Measurements from ENCODE around the gene TKT.

TKT gene

GRCh38 chr3:53252096-53252946 is 3.5 kb downstream of the TKT start:
- H3K27me3 ChIP-seq (ENCODE audit: insufficient read depth, poor library complexity, severe bottlenecking), result no peaks in the 10 kb centered on the region
- H3K27ac ChIP-seq (replicated peaks), result peak overlapping the region; percentile 96
- TF ChIP-seq, protein P1, sequence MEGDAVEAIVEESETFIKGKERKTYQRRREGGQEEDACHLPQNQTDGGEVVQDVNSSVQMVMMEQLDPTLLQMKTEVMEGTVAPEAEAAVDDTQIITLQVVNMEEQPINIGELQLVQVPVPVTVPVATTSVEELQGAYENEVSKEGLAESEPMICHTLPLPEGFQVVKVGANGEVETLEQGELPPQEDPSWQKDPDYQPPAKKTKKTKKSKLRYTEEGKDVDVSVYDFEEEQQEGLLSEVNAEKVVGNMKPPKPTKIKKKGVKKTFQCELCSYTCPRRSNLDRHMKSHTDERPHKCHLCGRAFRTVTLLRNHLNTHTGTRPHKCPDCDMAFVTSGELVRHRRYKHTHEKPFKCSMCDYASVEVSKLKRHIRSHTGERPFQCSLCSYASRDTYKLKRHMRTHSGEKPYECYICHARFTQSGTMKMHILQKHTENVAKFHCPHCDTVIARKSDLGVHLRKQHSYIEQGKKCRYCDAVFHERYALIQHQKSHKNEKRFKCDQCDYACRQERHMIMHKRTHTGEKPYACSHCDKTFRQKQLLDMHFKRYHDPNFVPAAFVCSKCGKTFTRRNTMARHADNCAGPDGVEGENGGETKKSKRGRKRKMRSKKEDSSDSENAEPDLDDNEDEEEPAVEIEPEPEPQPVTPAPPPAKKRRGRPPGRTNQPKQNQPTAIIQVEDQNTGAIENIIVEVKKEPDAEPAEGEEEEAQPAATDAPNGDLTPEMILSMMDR (IDR thresholded peaks at IDR 0.05; ENCODE audit: insufficient read depth, low read length), result no peak
- TF ChIP-seq SPI1 (IDR thresholded peaks at IDR 0.05; ENCODE audit: borderline replicate concordance, low read depth) (no peak; the same call in 1 of the 2 replicates), GABPA (IDR thresholded peaks at IDR 0.05; ENCODE audit: low read depth) (no peak), REST (IDR thresholded peaks at IDR 0.05; ENCODE audit: insufficient replicate concordance, low read depth) (peak; percentile 13), POLR2AphosphoS5 (IDR thresholded peaks at IDR 0.05; ENCODE audit: low read depth) (peak; percentile 27; the same call in 1 of the 2 replicates)
- H3K4me3 ChIP-seq (replicated peaks; ENCODE audit: insufficient read depth, low read length), result peak overlapping the region; percentile 85
- DNase-seq (ENCODE audit: low read depth in 1 of 2, low spot score in 1 of 2), result peak; percentile 62 to 91

DNA sequence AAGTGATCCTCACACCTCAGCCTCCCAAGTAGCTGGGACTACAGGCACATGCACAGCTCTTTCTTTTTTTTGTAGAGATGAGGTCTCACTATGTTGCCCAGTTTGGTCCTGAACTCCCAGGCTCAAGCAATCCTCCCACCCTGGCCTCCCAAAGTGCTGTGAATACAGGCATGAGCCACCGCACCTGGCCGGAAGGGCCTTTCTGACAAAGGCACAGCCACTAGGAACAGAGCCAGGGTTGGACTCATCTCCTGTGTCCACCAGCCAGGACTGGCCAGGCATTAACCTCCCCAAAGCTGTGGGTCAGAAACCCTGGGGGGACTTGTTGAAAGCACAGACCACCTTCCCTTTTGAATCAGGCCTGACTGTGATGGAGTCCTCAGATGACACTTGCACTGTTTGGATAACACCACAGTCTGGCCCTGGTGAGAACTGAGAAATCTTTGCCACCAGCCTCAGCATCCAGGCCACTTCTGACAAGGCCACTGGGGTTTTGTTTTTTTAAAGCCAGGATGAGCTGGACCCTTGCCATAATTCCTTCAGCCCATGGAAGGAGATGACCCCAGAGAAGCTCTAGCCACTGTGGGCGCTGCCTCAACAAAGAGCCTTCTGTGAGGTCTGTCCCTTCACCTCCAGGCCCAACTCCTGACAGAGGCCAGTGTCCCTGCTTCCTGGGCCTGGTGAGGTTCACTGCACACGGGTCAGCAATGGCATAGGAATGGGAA is 4.8 kb downstream of the TKT start:
- Histone ChIP-seq H3K4me3 (replicated peaks; ENCODE audit: insufficient read depth, low read length) (peak overlapping the region; percentile 85), H3K27ac (replicated peaks) (peak overlapping the region; percentile 96), H3K27me3 (ENCODE audit: insufficient read depth, poor library complexity, severe bottlenecking) (no peaks in the 10 kb centered on the region)
- DNase-seq (ENCODE audit: low read depth in 1 of 2, low spot score in 1 of 2), result no peak
- TF ChIP-seq REST (IDR thresholded peaks at IDR 0.05; ENCODE audit: insufficient replicate concordance, low read depth) (no peak), POLR2AphosphoS5 (IDR thresholded peaks at IDR 0.05; ENCODE audit: low read depth) (no peak; the same call in 1 of the 2 replicates), SPI1 (IDR thresholded peaks at IDR 0.05; ENCODE audit: borderline replicate concordance, low read depth) (no peak), GABPA (IDR thresholded peaks at IDR 0.05; ENCODE audit: low read depth) (no peak)
- TF ChIP-seq, protein P1 (IDR thresholded peaks at IDR 0.05; ENCODE audit: insufficient read depth, low read length), result no peak

DNA sequence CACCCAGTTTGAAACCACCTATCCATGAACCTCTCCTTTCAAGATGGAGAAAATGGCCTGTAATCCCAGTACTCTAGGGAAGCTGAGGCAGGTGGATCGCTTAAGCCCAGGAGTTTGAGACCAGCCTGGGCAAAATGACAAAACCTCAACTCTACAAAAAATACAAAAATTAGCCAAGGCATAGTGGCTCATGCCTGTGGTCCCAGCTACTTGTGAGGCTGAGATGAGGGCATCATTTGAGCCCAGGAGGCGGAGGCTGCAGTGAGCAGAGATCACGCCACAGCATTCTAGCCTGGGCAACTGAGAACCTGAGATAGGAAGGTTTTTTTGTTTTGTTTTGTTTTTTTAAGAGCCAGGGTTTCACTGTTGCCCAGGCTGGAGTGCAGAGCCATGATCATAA is 5.4 kb downstream of the TKT start:
- TF ChIP-seq SPI1 (IDR thresholded peaks at IDR 0.05; ENCODE audit: borderline replicate concordance, low read depth), result no peak
- no peak for TF ChIP-seq POLR2AphosphoS5 (IDR thresholded peaks at IDR 0.05; ENCODE audit: low read depth)
- TF ChIP-seq REST (IDR thresholded peaks at IDR 0.05; ENCODE audit: insufficient replicate concordance, low read depth), result no peak
- TF ChIP-seq GABPA (IDR thresholded peaks at IDR 0.05; ENCODE audit: low read depth), result no peak
- TF ChIP-seq, protein P1 (IDR thresholded peaks at IDR 0.05; ENCODE audit: insufficient read depth, low read length), result no peak
- Histone ChIP-seq H3K27me3 (ENCODE audit: insufficient read depth, poor library complexity, severe bottlenecking) (no peaks in the 10 kb centered on the region), H3K4me3 (replicated peaks; ENCODE audit: insufficient read depth, low read length) (peak overlapping the region; percentile 19), H3K27ac (replicated peaks) (peak overlapping the region; percentile 96)
- DNase-seq (ENCODE audit: low read depth in 1 of 2, low spot score in 1 of 2), result no peak

All from HL-60 (cell line).